ENCODE data around the gene SOX21. TPM values are rescaled to one million over a fixed set of nuclear protein-coding genes. Genes with fewer than 3 reads are reported as not detected.

Gene SOX21
- total and polyA plus RNA-seq, 2 of the 8 experiments (the other 6 are each of a cell fraction or from before 2014, with no cell fraction given): 3.9 TPM

DNA sequence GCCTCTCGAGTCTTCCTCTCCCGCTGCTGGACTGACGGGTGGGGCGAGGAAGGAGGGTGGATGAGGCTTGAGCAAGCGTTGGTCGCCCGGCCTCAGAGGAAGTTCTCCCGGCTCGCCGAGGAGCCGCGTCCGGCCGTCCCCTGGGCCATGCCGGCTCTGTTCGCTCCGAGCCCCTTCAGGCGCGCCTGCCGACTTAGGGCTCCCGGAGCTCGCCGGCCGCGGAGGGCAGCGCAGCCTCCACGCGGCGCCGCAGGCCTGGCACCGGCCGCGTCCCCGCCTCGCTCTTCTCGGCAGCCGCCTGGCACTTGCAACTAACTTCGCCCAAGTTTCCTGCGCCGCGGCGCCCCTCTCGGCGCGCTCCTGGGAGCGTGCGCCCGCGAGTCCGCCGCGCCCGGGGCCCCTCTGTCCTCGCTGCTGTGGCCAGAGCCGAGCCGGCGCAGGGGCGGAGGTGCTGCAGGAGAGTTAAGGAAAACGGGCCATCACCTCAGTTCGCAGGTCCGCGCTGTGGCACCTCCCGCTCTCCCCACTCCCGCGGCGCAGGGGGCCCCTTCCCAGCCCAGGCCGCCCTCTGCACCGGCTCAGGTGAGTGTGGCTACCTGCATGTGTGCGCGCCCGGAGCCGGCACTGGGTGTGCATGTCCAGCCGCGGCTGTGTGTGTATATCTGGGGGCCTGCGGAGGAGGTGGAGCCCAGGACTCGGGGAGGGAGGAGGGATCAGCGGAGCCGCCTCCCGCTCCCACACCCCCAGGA lies 641 bp upstream of the SOX21 start (continued):
- peak; percentile 5 for TF ChIP-seq EZH2 (IDR thresholded peaks at IDR 0.05; ENCODE audit: low read depth, low read length, severe bottlenecking)
- no peak for TF ChIP-seq SP2 (IDR thresholded peaks at IDR 0.05; ENCODE audit: low read length)
- TF ChIP-seq HDAC2 (IDR thresholded peaks at IDR 0.05; ENCODE audit: borderline replicate concordance in 1 of 2, low read depth in 2 of 2, low read length in 2 of 2): 0 out of 4 replicates have a peak, but pooled peaks of 1 of the 2 experiments have one; percentile 17
- TF ChIP-seq SIRT6 (IDR thresholded peaks at IDR 0.05; ENCODE audit: low read length): no peak
- no peak for TF ChIP-seq KDM5A (IDR thresholded peaks at IDR 0.05; ENCODE audit: low read length)
- TF ChIP-seq, protein P1, sequence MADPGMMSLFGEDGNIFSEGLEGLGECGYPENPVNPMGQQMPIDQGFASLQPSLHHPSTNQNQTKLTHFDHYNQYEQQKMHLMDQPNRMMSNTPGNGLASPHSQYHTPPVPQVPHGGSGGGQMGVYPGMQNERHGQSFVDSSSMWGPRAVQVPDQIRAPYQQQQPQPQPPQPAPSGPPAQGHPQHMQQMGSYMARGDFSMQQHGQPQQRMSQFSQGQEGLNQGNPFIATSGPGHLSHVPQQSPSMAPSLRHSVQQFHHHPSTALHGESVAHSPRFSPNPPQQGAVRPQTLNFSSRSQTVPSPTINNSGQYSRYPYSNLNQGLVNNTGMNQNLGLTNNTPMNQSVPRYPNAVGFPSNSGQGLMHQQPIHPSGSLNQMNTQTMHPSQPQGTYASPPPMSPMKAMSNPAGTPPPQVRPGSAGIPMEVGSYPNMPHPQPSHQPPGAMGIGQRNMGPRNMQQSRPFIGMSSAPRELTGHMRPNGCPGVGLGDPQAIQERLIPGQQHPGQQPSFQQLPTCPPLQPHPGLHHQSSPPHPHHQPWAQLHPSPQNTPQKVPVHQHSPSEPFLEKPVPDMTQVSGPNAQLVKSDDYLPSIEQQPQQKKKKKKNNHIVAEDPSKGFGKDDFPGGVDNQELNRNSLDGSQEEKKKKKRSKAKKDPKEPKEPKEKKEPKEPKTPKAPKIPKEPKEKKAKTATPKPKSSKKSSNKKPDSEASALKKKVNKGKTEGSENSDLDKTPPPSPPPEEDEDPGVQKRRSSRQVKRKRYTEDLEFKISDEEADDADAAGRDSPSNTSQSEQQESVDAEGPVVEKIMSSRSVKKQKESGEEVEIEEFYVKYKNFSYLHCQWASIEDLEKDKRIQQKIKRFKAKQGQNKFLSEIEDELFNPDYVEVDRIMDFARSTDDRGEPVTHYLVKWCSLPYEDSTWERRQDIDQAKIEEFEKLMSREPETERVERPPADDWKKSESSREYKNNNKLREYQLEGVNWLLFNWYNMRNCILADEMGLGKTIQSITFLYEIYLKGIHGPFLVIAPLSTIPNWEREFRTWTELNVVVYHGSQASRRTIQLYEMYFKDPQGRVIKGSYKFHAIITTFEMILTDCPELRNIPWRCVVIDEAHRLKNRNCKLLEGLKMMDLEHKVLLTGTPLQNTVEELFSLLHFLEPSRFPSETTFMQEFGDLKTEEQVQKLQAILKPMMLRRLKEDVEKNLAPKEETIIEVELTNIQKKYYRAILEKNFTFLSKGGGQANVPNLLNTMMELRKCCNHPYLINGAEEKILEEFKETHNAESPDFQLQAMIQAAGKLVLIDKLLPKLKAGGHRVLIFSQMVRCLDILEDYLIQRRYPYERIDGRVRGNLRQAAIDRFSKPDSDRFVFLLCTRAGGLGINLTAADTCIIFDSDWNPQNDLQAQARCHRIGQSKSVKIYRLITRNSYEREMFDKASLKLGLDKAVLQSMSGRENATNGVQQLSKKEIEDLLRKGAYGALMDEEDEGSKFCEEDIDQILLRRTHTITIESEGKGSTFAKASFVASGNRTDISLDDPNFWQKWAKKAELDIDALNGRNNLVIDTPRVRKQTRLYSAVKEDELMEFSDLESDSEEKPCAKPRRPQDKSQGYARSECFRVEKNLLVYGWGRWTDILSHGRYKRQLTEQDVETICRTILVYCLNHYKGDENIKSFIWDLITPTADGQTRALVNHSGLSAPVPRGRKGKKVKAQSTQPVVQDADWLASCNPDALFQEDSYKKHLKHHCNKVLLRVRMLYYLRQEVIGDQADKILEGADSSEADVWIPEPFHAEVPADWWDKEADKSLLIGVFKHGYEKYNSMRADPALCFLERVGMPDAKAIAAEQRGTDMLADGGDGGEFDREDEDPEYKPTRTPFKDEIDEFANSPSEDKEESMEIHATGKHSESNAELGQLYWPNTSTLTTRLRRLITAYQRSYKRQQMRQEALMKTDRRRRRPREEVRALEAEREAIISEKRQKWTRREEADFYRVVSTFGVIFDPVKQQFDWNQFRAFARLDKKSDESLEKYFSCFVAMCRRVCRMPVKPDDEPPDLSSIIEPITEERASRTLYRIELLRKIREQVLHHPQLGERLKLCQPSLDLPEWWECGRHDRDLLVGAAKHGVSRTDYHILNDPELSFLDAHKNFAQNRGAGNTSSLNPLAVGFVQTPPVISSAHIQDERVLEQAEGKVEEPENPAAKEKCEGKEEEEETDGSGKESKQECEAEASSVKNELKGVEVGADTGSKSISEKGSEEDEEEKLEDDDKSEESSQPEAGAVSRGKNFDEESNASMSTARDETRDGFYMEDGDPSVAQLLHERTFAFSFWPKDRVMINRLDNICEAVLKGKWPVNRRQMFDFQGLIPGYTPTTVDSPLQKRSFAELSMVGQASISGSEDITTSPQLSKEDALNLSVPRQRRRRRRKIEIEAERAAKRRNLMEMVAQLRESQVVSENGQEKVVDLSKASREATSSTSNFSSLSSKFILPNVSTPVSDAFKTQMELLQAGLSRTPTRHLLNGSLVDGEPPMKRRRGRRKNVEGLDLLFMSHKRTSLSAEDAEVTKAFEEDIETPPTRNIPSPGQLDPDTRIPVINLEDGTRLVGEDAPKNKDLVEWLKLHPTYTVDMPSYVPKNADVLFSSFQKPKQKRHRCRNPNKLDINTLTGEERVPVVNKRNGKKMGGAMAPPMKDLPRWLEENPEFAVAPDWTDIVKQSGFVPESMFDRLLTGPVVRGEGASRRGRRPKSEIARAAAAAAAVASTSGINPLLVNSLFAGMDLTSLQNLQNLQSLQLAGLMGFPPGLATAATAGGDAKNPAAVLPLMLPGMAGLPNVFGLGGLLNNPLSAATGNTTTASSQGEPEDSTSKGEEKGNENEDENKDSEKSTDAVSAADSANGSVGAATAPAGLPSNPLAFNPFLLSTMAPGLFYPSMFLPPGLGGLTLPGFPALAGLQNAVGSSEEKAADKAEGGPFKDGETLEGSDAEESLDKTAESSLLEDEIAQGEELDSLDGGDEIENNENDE (IDR thresholded peaks at IDR 0.05; ENCODE audit: insufficient replicate concordance, low read length): no peak
- no peak for TF ChIP-seq TEAD4 (IDR thresholded peaks at IDR 0.05; ENCODE audit: low read depth, low read length)
- TF ChIP-seq SRF (IDR thresholded peaks at IDR 0.05; ENCODE audit: low read depth, low read length): no peak
- 0 out of 4 replicates have a peak, but pooled peaks of 1 of the 2 experiments have one; percentile 13 for TF ChIP-seq SIN3A (conservative IDR thresholded peaks at IDR 0.05 in 1 of 2, IDR thresholded peaks at IDR 0.05 in 1 of 2; ENCODE audit: low read depth in 1 of 2, low read length in 2 of 2)
- peak; percentile 70 for TF ChIP-seq ASH2L (IDR thresholded peaks at IDR 0.05; ENCODE audit: low read length)
